ENCODE measurements around the gene GPT2.

DNA sequence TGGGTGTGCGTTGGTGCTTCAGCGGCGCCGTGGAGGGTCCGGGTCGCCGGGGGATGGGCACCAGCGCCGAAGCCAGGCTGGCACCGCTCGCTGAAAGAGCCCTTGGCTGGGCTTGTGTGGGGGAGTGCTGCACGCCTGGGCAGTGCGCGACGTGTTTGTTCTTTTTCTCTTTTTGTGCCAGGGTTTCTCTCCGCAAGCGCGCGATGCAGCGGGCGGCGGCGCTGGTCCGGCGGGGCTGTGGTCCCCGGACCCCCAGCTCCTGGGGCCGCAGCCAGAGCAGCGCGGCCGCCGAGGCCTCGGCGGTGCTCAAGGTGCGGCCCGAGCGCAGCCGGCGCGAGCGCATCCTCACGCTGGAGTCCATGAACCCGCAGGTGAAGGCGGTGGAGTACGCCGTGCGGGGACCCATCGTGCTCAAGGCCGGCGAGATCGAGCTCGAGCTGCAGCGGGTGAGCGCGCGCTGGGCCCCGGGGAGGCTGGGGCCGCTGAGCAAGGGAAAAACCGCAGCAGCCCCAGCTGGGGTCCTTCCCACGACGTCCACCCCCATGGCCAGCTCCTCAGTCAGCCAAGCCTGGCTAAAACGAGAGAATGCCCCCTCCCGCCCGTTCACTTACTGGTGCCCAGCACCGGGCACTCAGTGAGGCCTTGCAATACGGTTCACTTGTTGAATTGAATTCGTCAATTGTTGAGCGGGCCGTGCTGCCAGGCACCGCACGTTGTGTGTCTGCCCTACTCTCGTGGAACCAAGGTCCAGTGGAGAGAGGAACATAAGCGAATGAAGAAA lies 541 bp downstream of the GPT2 start:
- TF ChIP-seq, protein P1, sequence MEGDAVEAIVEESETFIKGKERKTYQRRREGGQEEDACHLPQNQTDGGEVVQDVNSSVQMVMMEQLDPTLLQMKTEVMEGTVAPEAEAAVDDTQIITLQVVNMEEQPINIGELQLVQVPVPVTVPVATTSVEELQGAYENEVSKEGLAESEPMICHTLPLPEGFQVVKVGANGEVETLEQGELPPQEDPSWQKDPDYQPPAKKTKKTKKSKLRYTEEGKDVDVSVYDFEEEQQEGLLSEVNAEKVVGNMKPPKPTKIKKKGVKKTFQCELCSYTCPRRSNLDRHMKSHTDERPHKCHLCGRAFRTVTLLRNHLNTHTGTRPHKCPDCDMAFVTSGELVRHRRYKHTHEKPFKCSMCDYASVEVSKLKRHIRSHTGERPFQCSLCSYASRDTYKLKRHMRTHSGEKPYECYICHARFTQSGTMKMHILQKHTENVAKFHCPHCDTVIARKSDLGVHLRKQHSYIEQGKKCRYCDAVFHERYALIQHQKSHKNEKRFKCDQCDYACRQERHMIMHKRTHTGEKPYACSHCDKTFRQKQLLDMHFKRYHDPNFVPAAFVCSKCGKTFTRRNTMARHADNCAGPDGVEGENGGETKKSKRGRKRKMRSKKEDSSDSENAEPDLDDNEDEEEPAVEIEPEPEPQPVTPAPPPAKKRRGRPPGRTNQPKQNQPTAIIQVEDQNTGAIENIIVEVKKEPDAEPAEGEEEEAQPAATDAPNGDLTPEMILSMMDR (conservative IDR thresholded peaks at IDR 0.05 in 1 of 2, IDR thresholded peaks at IDR 0.05 in 1 of 2; ENCODE audit: extremely low read depth in 1 of 2, insufficient read depth in 1 of 2, low read depth in 1 of 2, low read length in 2 of 2) = no peak
- no peak for TF ChIP-seq EZH2 (IDR thresholded peaks at IDR 0.05; ENCODE audit: borderline replicate concordance, low read length)

Data from mammary epithelial cell (primary cell).